Kasumi-1 (cell line): ENCODE results near the gene SPATA33.

ENCODE experiments used
- DNase-seq, 2 experiments: peaks; one replicate each; lab custom pipeline; 2025; lab: John Stamatoyannopoulos, UW

Gene SPATA33

DNA sequence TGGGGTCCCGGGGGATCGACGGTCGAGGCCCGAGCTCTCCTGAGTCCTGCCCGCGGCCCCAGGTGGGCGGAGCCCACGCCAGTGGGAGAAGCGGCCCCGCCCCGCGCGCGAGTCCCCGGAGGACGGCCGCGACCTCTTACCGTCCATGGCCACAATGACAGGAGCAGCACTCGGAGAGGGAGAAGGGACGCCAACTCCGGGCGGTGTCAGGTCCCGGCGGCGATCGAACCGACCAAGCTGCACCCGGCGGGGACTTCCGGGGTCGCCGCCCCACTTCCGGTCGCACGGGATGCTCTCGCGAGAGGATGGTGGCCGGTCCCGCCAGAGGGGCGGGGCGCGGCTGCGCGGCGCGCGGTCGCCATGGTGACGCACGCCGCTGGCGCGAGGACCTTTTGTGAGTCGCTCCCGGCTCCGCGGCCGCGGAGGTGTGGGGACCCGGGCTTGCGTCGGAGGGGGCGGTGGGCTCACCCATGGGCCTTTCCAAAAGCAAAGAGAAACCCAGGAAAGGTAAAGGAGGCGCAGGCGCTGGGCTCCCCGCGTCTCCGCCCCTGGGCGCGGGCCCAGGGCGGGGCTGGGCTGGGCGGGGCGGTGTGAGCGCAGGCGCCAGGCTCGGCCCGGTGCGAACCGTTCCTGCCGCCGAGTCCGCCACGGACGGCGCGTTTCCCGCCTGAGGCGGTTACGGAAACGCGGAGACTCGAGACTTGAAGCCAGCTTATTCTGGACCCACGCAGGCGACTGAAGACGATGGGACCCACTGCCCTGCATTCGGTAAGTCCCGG, at the start of gene SPATA33, which contains the start of gene CHMP1A:
Gene SPATA33 (plus strand): TSS at position 395 of the 779 bp plus-strand sequence. CDS start 76 bp downstream, at position 471.
Gene CHMP1A (minus strand): TSS at position 267 of the 779 bp plus-strand sequence. CDS start 120 bp downstream, at position 147.
- peak; percentile 54 to 61 for DNase-seq

DNA sequence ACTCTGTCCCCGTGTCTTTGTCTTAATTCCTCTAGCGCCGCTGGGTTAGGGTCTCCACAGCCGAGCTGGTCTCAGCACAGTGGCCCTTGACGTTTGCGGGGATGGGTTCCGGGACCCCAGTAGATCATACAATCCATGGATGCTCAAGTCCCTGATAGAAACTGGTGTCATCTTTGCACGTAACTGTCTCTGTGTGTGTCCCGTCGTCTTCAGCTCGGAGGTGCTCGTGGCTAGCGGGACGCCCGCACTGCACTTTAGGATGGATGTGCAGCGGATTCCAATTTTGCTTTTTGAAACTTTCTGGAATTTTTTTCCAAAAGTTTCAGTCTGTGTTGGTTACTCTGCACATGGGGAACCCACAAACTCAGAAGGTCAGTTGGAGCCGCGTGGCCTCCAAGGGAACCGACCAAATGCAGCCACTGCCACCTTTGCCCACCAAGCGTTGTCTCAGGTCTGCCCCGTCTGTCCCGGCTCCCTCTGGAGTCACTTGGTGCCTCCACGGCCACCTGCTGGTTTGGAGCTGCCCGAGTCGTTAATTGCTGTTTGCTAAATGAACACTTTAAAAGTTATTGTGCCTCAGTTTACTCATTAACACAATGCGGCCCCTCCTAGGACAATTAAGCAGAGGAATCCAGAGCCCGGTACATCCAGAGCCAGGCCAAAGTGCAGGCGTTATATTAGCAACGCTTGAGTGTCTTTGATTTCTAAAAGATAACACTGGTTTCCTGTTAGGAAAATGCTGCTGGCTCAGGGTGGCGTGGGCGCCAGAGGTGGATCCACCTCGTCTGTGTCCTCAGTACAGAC, 49.5 kb upstream of the SPATA33 start:
- DNase-seq: no peak

DNA sequence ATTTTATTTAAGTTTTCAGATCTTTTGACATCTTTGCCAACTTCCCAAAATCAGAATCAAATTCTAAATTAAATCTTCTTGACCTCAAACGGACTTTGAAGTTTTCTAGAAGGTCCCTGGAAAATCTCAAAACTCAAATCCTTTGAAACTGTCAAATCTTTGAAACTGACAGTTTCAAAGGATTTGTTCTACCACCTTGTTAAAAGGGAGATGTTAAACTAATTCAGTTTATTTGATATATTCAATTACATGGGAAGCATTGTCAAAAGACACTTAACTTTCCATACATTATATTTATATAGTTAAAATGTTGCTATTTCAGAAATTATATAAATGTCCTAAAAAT, 47.6 kb upstream of the SPATA33 start:
- no peak for DNase-seq

DNA sequence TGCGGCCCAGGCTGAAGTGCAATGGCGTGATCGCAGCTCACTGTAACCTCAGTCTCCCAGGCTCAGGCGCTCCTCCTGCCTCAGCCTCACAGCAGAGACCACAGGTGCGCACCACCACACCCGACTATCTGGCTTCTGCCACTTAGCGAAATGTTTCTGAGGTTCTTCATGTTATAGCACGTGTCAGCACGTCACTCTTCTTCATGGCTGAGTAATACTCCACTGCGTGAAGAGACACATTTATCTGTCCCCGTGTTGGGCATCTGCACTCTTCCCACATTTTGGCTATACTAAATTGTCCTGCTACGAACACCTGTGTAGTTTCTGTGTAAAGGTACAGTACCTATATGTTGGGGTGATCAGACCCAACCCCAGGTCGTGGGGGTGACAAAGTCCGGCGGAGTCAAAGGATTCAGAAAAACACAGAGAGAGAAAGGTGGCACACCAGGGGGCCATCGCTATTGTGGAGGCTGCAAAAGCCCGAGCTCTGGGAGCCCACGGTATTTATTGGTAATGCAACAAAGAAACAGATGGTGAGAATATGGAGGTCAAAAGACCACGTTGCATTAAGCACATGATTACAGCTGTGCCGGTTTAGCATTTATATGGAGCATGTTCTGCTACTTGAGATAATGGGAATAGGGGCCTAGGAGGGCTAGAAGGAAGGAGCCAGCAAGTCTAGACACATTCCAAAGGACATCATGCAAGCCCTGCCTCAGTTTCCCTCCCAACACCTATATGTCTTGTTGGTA, 45.0 kb upstream of the SPATA33 start:
- no peak for DNase-seq

DNA sequence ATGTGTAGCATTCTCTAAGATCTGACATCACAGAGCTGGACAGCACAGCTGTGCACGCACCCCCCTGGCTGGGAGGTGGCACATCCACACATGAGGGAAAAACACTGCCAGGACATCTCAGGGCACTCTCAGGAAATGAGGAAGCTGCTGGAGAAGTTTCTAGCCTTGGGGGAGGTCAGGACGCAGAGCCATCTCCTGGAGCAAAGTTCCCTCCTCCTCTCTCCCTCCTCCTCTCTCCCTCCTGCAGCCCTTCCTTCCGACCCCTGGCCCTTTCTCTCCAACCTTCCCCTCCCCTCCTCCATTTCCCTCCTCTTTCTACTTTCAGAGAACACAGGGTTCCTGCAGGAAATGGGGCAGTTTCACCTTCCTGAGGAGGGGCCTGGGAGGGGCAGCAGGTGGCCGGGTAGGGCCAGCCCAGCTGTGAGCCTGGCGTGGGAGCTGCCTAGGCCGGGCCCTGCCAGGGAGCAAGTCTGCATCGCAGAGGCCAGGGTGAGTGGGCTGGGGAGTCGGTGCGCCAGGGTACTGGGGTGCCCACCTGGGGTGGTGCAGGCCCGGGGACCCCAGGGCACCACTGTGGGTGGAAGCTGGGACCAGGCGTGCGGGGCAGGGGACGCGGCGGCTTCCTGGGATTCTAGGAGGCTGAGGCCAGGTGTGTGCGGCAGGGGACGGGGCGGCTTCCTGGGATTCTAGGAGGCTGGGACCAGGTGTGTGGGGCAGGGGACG, 44.2 kb upstream of the SPATA33 start, which contains the start of gene DPEP1:
Gene DPEP1 (plus strand): TSS at position 412 of the 723 bp plus-strand sequence. CDS start 16,769 bp downstream, outside the sequence.
- peak; percentile 32 to 46 for DNase-seq

DNA sequence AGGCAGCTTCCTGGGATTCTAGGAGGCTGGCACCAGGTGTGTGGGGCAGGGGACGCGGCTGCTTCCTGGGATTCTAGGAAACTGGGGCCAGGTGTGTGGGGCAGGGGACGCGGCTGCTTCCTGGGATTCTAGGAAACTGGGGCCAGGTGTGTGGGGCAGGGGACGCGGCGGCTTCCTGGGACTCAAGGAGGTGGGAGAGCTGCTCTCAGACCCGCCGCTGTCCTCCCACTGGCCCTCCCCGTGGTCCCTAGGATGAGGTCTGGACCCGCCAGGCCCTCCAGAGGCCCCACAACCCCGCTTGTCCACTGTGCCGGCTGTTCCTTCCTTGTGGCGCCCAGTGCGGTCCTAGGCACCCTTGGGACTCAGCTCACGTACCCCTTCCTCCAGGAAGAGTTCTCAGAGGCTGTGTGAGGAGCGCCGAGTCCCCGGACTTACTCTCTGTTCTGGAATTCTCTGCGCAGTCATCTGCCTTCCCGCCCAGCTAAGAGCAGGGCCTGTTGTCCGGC, 43.6 kb upstream of the SPATA33 start:
- DNase-seq: no peak

DNA sequence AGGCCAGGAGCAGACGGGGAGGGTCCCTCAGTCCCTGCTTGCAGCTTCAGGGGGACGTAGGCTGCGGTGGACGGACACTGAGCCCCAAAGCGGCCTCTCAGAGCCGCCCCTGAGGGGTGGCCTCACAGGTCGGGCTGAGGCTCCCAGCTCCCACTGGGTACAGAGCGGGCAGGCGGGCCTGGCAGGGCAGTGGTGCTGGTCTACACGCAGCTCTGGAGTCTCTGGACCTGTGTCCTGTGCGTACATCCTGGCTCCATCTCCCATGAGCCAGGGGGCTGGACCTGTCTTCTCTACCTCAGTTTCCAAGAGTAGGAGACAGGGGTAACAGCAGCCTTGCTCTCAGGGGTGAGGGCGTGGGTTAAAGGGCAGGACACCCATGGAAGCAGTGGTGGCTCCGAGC, 42.5 kb upstream of the SPATA33 start:
- DNase-seq: no peak

DNA sequence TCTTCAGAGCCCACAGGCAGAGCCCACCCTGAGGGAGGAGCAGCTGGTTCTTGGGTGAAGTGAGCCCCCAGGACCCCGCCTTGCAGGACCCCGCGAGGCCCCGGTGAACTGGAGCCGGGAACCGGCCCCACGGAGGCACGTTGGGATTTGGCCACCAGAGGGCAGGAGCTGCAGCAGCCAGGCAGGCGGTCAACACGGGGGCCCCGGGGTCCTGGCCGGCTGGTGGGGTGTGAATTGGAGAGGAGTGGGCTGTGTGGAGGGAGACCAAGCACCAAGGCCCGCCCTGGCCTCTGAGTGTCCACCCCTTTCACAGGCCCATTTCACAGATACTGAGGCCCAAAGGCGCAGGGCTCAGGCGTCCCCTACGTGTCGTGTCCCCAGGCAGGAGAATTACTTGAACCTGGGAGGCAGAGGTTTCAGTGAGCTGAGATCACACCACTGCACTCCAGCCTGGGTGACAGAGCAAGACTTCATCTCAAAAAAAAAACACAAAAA, 42.0 kb upstream of the SPATA33 start:
- DNase-seq: no peak

DNA sequence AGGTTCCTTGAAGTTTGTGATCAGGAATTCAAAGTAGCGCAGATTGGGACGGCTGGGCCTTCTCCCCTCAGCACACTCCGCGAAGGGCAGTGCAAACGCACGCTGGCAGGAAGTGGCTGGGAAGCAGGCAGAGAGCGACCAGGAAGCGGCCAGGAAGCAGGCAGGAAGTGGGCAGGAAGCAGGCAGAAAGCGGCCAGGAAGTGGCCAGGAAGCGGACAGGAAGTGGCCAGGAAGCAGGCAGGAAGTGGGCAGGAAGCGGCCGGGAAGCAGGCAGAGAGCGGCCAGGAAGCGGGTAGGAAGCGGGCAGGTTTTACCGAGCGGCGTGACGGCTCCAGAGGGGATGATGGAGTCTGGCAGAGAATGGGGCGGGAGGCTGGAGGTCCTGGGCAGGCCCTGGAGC, 41.0 kb upstream of the SPATA33 start:
- DNase-seq: no peak

DNA sequence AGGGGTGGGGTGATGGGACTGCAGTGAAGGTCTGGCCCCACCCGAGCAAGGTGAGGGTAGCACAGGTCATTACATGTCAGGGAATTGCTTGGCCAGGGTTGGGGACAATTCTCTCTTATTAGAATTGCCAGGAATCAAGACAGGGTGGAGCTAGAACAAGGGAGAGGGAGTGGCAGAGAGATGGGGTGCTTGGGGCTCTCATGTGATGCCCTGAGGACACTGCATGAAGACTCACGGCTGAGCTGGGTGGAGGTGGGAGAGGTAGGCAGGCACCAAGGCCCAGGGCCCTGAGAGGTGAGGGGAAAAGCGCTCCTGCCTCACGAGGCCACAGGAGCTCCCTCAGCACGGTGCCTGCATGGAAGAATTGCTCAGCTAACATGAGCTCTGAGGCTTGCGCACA, 40.6 kb upstream of the SPATA33 start:
- DNase-seq: no peak

DNA sequence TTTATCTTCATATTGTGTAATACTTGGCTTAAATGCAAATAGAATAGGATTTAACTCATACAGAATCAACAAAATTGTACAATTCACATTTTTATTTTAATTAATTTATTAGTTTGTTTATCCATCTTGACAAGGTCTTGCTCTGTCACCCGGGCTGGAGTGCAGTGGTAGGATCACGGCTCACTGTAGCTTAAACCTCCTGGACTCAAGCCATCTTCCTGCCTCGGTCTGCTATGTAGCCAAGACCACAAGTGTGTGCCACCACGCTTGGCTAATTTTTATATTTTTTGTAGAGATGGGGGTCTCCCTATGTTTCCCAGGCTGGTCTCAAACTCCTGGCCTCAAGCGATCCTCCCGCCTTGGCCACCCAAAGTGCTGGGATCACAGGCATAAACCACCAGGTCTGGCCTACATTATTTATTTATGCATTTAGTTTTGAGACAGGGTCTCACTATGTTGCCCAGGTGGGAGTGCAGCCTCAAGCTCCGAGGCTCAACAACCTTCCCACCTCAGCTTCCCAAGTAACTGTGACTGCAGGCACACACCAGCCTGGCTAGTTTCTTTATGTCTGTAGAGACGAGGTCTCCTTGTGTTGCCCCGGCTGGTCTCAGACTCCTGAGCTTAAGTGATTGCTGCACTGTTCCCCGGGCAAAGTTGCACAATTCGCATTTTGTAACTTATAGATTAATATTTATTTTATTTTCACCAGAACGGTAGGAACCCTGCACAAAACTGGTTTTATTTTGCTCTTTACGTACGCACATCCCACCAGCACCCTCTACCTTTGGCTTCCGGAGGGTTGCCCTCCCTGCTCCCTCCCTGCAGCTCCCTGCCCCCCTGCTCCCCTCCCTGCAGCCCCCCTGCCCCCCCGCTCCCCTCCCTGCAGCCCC, 39.3 kb upstream of the SPATA33 start:
- no peak for DNase-seq

DNA sequence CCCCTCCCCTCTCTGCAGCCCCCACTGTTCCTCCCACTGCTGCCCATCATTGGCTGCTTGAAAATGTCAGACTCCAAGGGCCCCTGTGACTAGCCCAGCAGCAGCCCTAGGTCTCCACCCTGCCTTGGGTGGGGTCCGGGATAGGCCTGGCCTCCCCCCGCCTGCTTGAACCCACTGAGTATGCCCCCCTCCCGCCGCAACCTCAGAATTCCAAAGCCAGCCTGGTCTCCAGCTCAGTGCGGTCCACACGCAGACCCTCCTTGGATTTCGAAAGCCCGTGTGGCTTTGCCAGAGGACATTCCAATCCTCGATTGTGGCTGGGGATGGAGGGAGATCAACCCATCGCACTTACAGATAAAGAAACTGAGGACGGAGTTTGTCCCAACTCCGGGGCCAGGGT, 37.8 kb upstream of the SPATA33 start:
- no peak for DNase-seq

DNA sequence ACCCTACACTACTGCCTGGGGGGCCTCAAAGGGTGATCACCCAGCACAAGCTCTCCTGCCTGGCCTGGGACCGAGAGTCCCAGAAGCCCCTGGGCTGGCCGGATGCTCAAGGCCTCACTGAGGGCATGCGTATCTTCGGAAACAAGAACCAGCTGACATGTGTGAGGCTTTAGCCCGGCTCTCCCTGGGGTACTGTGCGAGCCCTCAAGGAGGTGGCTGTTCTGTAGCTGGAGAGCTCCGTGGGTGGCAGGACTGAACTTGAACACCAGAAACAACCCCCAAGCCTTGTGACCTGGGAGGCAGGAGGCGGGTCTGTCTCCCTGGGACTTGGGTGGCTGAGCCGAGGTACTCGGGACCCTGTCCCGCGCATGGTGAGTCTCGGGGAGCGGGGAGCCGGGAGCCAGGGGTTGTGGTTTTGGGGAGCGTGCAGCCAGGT, 37.2 kb upstream of the SPATA33 start:
- DNase-seq: no peak

DNA sequence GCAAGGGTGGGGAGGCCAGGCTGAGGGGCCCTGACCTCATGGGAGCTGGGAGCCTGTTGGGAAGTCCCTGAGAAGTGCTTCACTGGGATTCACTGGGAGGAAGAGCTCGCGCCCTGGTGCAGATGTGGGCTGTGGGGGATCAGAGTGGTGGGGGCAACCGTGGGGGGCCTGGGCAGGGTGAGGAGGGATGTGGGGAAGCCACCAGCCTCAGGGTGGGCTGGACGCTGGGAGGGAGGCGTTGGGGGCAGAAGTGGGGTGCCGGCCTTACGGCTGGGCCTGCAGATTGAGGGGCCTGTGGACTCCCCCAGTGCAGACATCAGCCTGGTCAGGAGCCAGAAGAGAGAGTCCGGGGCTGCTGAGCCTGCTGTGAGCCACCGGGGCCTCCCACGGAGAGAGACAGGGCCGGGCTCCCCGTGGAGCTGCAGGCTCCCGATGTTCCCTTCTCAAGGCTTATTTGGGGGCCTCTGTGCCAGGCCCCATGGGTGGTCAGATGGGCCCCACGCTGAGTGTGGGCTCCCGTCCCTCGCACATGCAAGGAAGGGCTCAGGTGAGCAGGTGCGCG, 36.4 kb upstream of the SPATA33 start:
- no peak for DNase-seq

DNA sequence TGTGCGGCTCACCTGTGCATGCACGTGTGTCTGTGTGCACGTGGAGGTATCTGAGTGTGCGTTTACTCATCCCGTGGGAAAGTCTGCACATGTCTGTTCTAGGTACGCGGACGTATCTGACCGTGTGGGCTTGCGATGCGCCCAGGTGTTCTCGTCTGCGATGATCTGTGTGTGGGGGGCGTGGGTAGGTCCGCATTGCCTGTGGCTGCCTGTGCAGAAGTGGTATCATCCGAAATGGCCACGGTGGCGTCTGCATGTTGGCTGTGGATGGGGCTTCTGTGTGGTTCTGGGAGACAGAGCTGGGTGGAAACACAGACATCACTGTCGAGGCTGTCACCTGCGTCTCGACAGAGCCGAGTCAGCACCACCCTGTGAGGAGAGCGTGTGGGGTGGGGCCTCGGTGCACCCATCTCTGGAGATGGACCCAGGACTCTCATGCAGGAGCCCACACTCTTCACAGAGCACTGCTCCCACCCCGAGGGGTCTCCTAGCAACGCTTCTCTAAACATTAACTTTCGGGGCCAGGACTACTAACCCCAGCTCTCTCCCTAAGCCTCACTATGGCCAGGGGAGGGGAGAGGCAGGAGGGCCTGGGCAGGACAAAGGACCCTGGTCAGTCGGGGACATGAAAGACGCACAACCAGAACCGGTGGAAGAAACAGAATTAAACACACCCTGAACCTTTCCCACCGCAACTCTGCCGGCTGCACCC, 35.8 kb upstream of the SPATA33 start:
- no peak for DNase-seq

DNA sequence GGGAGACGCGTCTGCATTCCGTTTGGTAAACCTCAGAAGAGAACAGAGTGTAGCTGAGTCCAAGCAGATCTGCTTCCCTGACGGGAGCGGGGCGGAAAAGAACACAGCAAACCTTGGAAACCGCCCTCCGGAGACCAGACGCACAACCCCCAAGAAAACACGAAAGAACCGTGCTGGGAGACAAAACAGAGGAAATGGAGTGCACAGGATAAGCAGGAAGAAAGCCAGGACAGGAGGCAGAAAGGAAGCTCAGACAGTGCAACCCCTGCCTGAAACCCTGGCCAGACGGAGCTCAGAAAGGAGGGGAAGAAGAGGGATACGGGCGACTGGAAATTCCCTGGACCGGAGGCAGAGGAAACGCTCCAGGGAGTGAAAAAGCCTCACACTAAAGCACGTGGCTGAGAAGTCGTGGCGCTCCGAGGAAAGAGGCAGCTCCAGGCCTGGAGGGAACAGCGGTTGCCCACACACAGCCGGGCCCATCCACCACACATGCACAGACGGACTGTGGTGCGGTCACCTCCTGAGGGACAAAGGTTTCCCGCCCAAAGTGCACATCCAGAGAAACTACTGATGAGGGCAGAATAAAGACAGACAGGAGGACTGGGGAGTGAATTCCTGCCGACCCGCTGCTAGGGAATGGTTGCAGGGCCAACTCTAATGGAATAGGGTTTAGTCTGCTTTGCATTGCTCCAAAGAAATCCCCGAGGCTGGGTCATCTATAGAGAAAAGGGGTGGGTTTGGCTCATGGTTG, 34.0 kb upstream of the SPATA33 start:
- no peak for DNase-seq

DNA sequence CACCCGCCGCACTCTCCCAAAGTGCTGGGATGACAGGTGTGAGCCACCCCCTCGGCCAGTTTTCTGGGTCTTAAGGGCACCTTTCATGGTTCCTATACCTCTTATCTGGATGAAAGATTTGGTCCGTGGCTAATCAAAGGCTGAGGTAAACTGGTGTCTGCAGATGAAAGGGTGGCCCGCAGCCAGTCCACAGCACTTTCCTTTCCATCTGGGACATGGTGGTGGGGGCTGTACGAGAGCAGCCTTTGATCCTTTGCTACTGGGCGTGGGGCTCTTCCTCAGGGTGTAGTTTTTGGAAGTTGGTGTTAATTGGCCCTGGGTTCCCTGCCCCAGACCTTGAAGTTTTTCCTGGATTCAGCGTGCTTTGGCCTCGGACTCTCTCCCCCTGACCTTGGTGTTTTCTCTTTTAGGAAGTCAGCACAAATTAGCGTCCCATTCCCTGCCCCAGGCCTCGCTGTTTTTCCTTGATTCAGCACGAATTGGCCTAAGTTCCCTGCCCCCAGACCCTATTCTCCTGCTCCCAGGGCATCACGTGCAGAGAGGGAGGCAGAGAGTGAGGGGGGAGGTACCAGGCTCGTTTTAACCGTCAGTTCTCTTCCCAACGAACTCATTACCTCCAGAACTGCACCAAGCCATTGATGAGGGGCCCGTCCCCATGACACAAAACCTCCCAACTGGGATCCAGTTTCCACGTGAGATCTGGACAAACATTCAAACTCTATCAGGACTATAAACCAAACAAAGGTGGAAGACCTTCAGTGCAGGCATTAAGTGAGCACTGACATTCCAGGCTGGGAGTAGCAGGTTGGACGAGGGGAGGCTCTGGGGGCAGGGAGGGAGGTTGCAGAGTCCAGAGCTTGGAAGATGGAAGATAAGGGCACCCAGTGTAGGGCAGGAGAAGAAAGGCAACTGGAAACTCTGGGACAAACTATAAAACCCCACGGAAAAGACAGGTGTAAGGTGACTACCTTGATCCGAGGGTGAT, 32.6 kb upstream of the SPATA33 start:
- no peak for DNase-seq
